Hepatocyte (in vitro differentiated cells): ENCODE data around the gene SIRT2. TPM values are rescaled to one million over a fixed set of nuclear protein-coding genes. Genes with fewer than 3 reads are reported as not detected.

ENCODE experiments used
- DNase-seq: peaks from one replicate; pipeline ENCODE4 v3.0.0-alpha.2; 2016; ENCODE audit warnings: low spot score
- H2AFZ ChIP-seq: fragments of 200-600 bp; sonication (generic); 2 replicates; pipeline ENCODE4 v1.6.0; 2016; ENCODE audit warnings: antibody characterized with exemption, mild to moderate bottlenecking
- H3K27ac ChIP-seq: fragments of 200-600 bp; sonication (generic); 2 replicates; pipeline ENCODE4 v1.5.1; 2016; ENCODE audit warnings: mild to moderate bottlenecking
- H3K27me3 ChIP-seq: fragments of 200-600 bp; sonication (generic); 2 replicates; pipeline ENCODE4 v1.6.1; 2016
- H3K36me3 ChIP-seq: fragments of 200-600 bp; sonication (generic); replicated peaks from 2 replicates; pipeline ENCODE4 v1.5.1; 2016; ENCODE audit warnings: low read depth; ENCODE audit not compliant: insufficient read depth
- H3K4me1 ChIP-seq: fragments of 200-600 bp; sonication (generic); 2 replicates; pipeline ENCODE4 v1.5.1; 2016; ENCODE audit warnings: mild to moderate bottlenecking, moderate library complexity; ENCODE audit not compliant: insufficient read depth
- H3K4me2 ChIP-seq: fragments of 200-600 bp; sonication (generic); 2 replicates; pipeline ENCODE4 v1.6.0; 2016
- H3K4me3 ChIP-seq: fragments of 200-600 bp; sonication (generic); 2 replicates; pipeline ENCODE4 v1.5.1; 2016; ENCODE audit warnings: mild to moderate bottlenecking
- H3K79me2 ChIP-seq: fragments of 200-600 bp; sonication (generic); 2 replicates; pipeline ENCODE4 v1.6.0; 2017; ENCODE audit warnings: mild to moderate bottlenecking
- H3K9me2 ChIP-seq: fragments of 200-600 bp; sonication (generic); replicated peaks from 2 replicates; pipeline ENCODE4 v1.6.0; 2017; ENCODE audit warnings: mild to moderate bottlenecking; ENCODE audit not compliant: insufficient read depth
- H3K9me3 ChIP-seq: fragments of 200-600 bp; sonication (generic); 2 replicates; pipeline ENCODE4 v1.5.1; 2016; ENCODE audit warnings: low read depth, mild to moderate bottlenecking
- H4K20me1 ChIP-seq: fragments of 200-600 bp; sonication (generic); 2 replicates; pipeline ENCODE4 v1.6.0; 2016; ENCODE audit warnings: mild to moderate bottlenecking; ENCODE audit not compliant: insufficient read depth, poor library complexity, severe bottlenecking
- CTCF ChIP-seq: fragments of 200-600 bp; sonication (generic); IDR thresholded peaks from 2 replicates; pipeline ENCODE4 v1.5.1; 2016; ENCODE audit warnings: antibody characterized with exemption, mild to moderate bottlenecking; ENCODE audit not compliant: poor library complexity
- EZH2 ChIP-seq: fragments of 200-600 bp; sonication (generic); IDR thresholded peaks from 2 replicates; pipeline ENCODE4 v1.6.1; 2016; ENCODE audit warnings: antibody characterized with exemption, mild to moderate bottlenecking, borderline replicate concordance
- EZH2phosphoT487 ChIP-seq: fragments of 200-600 bp; sonication (generic); IDR thresholded peaks from one replicate; pipeline ENCODE4 v1.6.1; 2018; ENCODE audit warnings: antibody characterized with exemption, mild to moderate bottlenecking, low read depth, moderate library complexity; ENCODE audit not compliant: unreplicated experiment, severe bottlenecking
- WGBS: methylation state at CpG from one replicate; pipeline ENCODE4 v1.1.6; 2016; ENCODE audit warnings: low lambda C conversion rate; ENCODE audit errors: missing lambda C conversion rate; 5-methylcytosine and 5-hydroxymethylcytosine counted together
- polyA plus RNA-seq: library from polyadenylated mRNA; unstranded; fragments of >200 nt; fragmentation: Nextera tagmentation; extraction: Ambion mirVana; gene quantifications from 2 replicates; pipeline ENCODE4 v1.2.1, GENCODE V29; 2016
- total RNA-seq: library from RNA; depleted of rRNA; stranded (reverse); fragments of >200 nt; gene quantifications from 2 replicates; pipeline ENCODE4 v1.2.3, GENCODE V29; 2014

The SIRT2 gene
- total and polyA plus RNA-seq, 2 experiments from 2014 or later: 52.1 to 75.9 TPM

DNA sequence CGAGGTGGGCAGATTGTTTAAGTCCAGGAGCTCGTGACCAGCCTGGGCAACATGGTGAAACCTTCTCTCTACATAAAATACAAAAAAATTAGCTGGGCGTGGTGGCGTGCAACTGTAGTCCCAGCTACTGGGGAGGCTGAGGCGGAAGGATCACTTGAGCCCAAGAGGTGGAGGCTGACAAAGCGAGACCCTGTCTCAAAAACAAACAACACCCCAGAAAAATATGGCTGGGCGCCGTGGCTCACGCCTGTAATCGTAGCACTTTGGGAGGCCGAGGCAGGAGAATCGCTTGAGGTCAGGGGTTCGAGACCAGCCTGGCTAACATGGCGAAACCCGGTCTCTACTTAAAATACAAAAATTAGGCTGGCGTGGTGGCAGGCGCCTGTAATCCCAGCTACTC, 46.2 kb downstream of the SIRT2 start:
- Histone ChIP-seq H3K4me3 (no peak overlapping the region), H2AFZ (no peak overlapping the region)

GRCh38 chr19:38852231-38853044, 47.0 kb downstream of the SIRT2 start:
- Histone ChIP-seq H3K4me3 (peak overlapping the region; percentile 91), H4K20me1 (peaks cover 17% of the 10 kb centered on the region), H3K27ac (peak overlapping the region; percentile 100), H3K36me3 (no peaks in the 10 kb centered on the region), H3K9me3 (no peaks in the 10 kb centered on the region), H2AFZ (peak overlapping the region; percentile 77), H3K27me3 (no peaks in the 10 kb centered on the region), H3K4me2 (peak overlapping the region; percentile 85), H3K9me2 (no peaks in the 10 kb centered on the region), H3K79me2 (peaks cover 17% of the 10 kb centered on the region), H3K4me1 (peaks cover 18% of the 10 kb centered on the region)
- DNase-seq: peak; percentile 66
- 3% methylated on average over 24 of the region's 52 CpGs for WGBS
- no peak for TF ChIP-seq CTCF
- TF ChIP-seq EZH2: no peak
- TF ChIP-seq EZH2phosphoT487: no peak

More for the DNA sequence above, 46.2 kb downstream of the SIRT2 start:
- no peak for DNase-seq
- Histone ChIP-seq H3K9me3 (no peaks in the 10 kb centered on the region), H3K4me2 (peak overlapping the region; percentile 85), H3K79me2 (peaks cover 9% of the 10 kb centered on the region), H4K20me1 (peaks cover 9% of the 10 kb centered on the region), H3K27me3 (no peaks in the 10 kb centered on the region), H3K27ac (peak overlapping the region; percentile 100), H3K9me2 (no peaks in the 10 kb centered on the region), H3K4me1 (peaks cover 17% of the 10 kb centered on the region), H3K36me3 (no peaks in the 10 kb centered on the region)
- WGBS: 95% methylated on average over 17 of the region's 17 CpGs
- TF ChIP-seq EZH2phosphoT487 (no peak), EZH2 (no peak), CTCF (no peak)

DNA sequence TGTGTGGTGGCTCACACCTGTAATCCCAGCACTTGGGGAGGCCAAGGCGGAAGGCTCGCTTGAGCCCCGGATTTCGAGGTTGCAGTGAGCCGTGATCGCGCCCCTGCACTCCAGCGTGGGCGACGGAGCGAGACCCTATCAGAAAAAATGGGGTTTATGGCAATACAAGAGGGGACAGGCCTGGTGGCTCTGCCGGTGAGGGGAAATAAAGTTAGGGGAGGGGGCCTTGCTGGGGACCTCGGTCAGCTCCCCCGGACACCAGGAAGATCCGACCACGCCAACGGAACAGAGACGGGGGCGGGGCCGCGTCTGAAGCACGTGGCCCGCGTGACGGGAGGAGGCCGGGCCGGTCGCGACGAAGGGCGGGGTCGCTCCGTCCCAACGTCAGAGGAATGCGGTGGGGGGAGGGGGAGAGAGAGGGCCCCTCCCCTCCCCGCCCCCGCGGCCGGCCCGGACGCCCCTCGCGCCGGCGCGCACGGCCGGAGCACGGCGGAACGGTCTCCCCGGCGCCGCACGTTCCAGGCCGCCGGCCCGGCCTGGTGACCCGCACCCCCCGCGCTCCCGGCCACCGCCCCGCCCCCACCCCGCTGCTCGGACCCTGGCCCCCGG, 47.7 kb downstream of the SIRT2 start:
- Histone ChIP-seq H3K36me3 (no peaks in the 10 kb centered on the region), H3K9me3 (no peaks in the 10 kb centered on the region), H3K4me1 (peaks cover 18% of the 10 kb centered on the region), H3K9me2 (no peaks in the 10 kb centered on the region), H3K27ac (peak overlapping the region; percentile 100), H3K79me2 (peaks cover 24% of the 10 kb centered on the region), H3K4me3 (peak overlapping the region; percentile 91), H3K4me2 (peak overlapping the region; percentile 85), H2AFZ (peak overlapping the region; percentile 77), H3K27me3 (no peaks in the 10 kb centered on the region), H4K20me1 (peaks cover 24% of the 10 kb centered on the region)
- peak; percentile 99 for DNase-seq
- TF ChIP-seq EZH2phosphoT487 (no peak), CTCF (no peak), EZH2 (no peak)
- 20% methylated on average over 16 of the region's 67 CpGs for WGBS
